GM23338 (cell line): ENCODE data around the gene STOX2. TPM values are rescaled to one million over a fixed set of nuclear protein-coding genes. Genes with fewer than 3 reads are reported as not detected.

Experiments
- ATAC-seq: fragments of 200-7000 bp; cut with Tn5 transposase; 3 replicates; pipeline ENCODE4 v1.9.1; 2020
- DNase-seq: peaks from one replicate; pipeline ENCODE4 v3.0.0-alpha.2; 2015; ENCODE audit warnings: low spot score
- H2AFZ ChIP-seq: fragments of 200-600 bp; sonication (generic); 2 replicates; pipeline ENCODE4 v1.8.0; 2016; ENCODE audit warnings: antibody characterized with exemption, mild to moderate bottlenecking, moderate library complexity
- H3F3A ChIP-seq: fragments of 200-600 bp; sonication (generic); replicated peaks from 2 replicates; pipeline ENCODE4 v1.8.0; 2017; ENCODE audit warnings: antibody characterized with exemption, mixed run types, low read depth
- H3K27ac ChIP-seq: fragments of 200-600 bp; sonication (generic); 2 replicates; pipeline ENCODE4 v1.6.1; 2016; ENCODE audit warnings: low read depth
- H3K27me3 ChIP-seq: fragments of 200-600 bp; sonication (generic); 2 replicates; pipeline ENCODE4 v1.8.0; 2016; ENCODE audit warnings: mild to moderate bottlenecking, mixed run types, moderate library complexity; ENCODE audit not compliant: insufficient read depth
- H3K36me3 ChIP-seq: fragments of 200-600 bp; sonication (generic); 2 replicates; pipeline ENCODE4 v1.8.0; 2016; ENCODE audit warnings: mild to moderate bottlenecking; ENCODE audit not compliant: insufficient read depth
- H3K4me1 ChIP-seq: fragments of 200-600 bp; sonication (generic); 2 replicates; pipeline ENCODE4 v1.8.0; 2016; ENCODE audit warnings: mild to moderate bottlenecking, moderate library complexity; ENCODE audit not compliant: insufficient read depth
- H3K4me2 ChIP-seq: fragments of 200-600 bp; sonication (generic); 2 replicates; pipeline ENCODE4 v1.7.1; 2017; ENCODE audit warnings: mixed run types
- H3K4me3 ChIP-seq: fragments of 200-600 bp; sonication (generic); 2 replicates; pipeline ENCODE4 v1.6.1; 2016; ENCODE audit warnings: mixed run types
- H3K79me2 ChIP-seq: fragments of 200-600 bp; sonication (generic); replicated peaks from 2 replicates; pipeline ENCODE4 v1.8.0; 2017; ENCODE audit warnings: mild to moderate bottlenecking; ENCODE audit not compliant: insufficient read depth
- H3K9me2 ChIP-seq: fragments of 200-600 bp; sonication (generic); 2 replicates; pipeline ENCODE4 v1.8.0; 2017; ENCODE audit not compliant: insufficient read depth
- H4K20me1 ChIP-seq: fragments of 200-600 bp; sonication (generic); replicated peaks from 2 replicates; pipeline ENCODE4 v1.8.0; 2017; ENCODE audit warnings: mild to moderate bottlenecking; ENCODE audit not compliant: insufficient read depth
- H3K27ac Mint-ChIP-seq: 2 replicates; pipeline ENCODE4 v1.8.0; 2020; ENCODE audit warnings: inconsistent platforms, mild to moderate bottlenecking, moderate library complexity, mixed read lengths
- H3K27me3 Mint-ChIP-seq: 3 replicates; pipeline ENCODE4 v1.8.0; 2022; ENCODE audit warnings: low read depth, mild to moderate bottlenecking, moderate library complexity, mixed read lengths, inconsistent platforms; ENCODE audit not compliant: insufficient read depth, poor library complexity
- H3K36me3 Mint-ChIP-seq: 3 replicates; pipeline ENCODE4 v1.8.0; 2021; ENCODE audit warnings: low read depth, mild to moderate bottlenecking, inconsistent platforms, moderate library complexity, mixed read lengths
- H3K4me1 Mint-ChIP-seq: 3 replicates; pipeline ENCODE4 v1.8.0; 2020; ENCODE audit warnings: mild to moderate bottlenecking, inconsistent platforms, mixed read lengths
- H3K4me3 Mint-ChIP-seq: 3 replicates; pipeline ENCODE4 v1.8.0; 2021; ENCODE audit warnings: moderate library complexity, mild to moderate bottlenecking, inconsistent platforms, mixed read lengths
- H3K9me3 Mint-ChIP-seq: 3 replicates; pipeline ENCODE4 v1.8.0; 2020; ENCODE audit warnings: moderate library complexity, mild to moderate bottlenecking, inconsistent platforms, mixed read lengths
- ETS1 ChIP-seq: IDR thresholded peaks from 2 replicates; pipeline ENCODE4 v1.6.1; 2016; ENCODE audit warnings: antibody characterized with exemption
- EZH2 ChIP-seq: fragments of 200-600 bp; sonication (generic); IDR thresholded peaks from one replicate; pipeline ENCODE4 v1.8.0; 2017; ENCODE audit warnings: antibody characterized with exemption, mild to moderate bottlenecking, low read depth; ENCODE audit not compliant: unreplicated experiment
- EZH2phosphoT487 ChIP-seq: fragments of 200-600 bp; sonication (generic); IDR thresholded peaks from one replicate; pipeline ENCODE4 v1.8.1; 2018; ENCODE audit warnings: antibody characterized with exemption; ENCODE audit not compliant: unreplicated experiment
- JUNB ChIP-seq: IDR thresholded peaks from one replicate; pipeline ENCODE4 v1.6.1; 2016; ENCODE audit warnings: antibody characterized with exemption; ENCODE audit not compliant: unreplicated experiment
- NANOG ChIP-seq: IDR thresholded peaks from 2 replicates; pipeline ENCODE4 v1.6.1; 2016; ENCODE audit warnings: antibody characterized with exemption, borderline replicate concordance
- REST ChIP-seq: IDR thresholded peaks from one replicate; pipeline ENCODE4 v1.6.1; 2018; ENCODE audit warnings: antibody characterized with exemption; ENCODE audit not compliant: unreplicated experiment
- STAT1 ChIP-seq: IDR thresholded peaks from one replicate; pipeline ENCODE4 v1.6.1; 2016; ENCODE audit warnings: antibody characterized with exemption; ENCODE audit not compliant: unreplicated experiment
- ZNF114 ChIP-seq: fragments of 250-450 bp; sonication (Bioruptor Pico); IDR thresholded peaks from 2 replicates; pipeline ENCODE4 v1.5.0; 2020; ENCODE audit warnings: mild to moderate bottlenecking, moderate library complexity
- ZNF331 ChIP-seq: fragments of 250-450 bp; sonication (Bioruptor Pico); IDR thresholded peaks from 2 replicates; pipeline ENCODE4 v1.5.0; 2020; ENCODE audit warnings: low read depth, mild to moderate bottlenecking, moderate library complexity
- polyA plus RNA-seq: library from polyadenylated mRNA; unstranded; fragments of >200 nt; fragmentation: Nextera tagmentation; extraction: Ambion mirVana; gene quantifications from 2 replicates; pipeline ENCODE4 v1.2.1, GENCODE V29; 2016
- total RNA-seq: library from RNA; depleted of rRNA; stranded (reverse); fragments of >200 nt; shearing (Covaris generic); gene quantifications from 2 replicates; pipeline ENCODE4 v1.2.3, GENCODE V29; 2014
- TF ChIP-seq, protein P1 (sequence below), 2 experiments: fragments of 200-600 bp in 1 of 2; sonication (generic) in 1 of 2; conservative IDR thresholded peaks; 2 replicates each; pipeline versions ENCODE4 v1.5.1 to v1.6.1; 2016 to 2017; ENCODE audit warnings: antibody characterized with exemption in 2 of 2, low read depth in 2 of 2, mild to moderate bottlenecking in 2 of 2, moderate library complexity in 1 of 2

The STOX2 gene
- total and polyA plus RNA-seq, 2 experiments from 2014 or later, result 19.8 to 20.6 TPM

GRCh38 chr4:183989461-183989860 lies 84.4 kb downstream of the STOX2 start:
- Histone ChIP-seq H3K9me2 (no peaks in the 10 kb centered on the region), H3K27me3 (no peaks in the 10 kb centered on the region), H3K4me1 (peaks cover 22% of the 10 kb centered on the region; the same call in 1 of the 2 replicates), H3K36me3 (no peaks in the 10 kb centered on the region), H3K4me3 (no peak overlapping the region), H3K27ac (no peak overlapping the region), H3F3A (no peaks in the 10 kb centered on the region), H3K79me2 (peaks cover 36% of the 10 kb centered on the region), H4K20me1 (no peaks in the 10 kb centered on the region; the same call in 1 of the 2 replicates), H3K4me2 (no peak overlapping the region), H2AFZ (no peak overlapping the region)
- Mint-ChIP-seq H3K4me1 (peaks cover 12% of the 10 kb centered on the region), H3K4me3 (no peak overlapping the region), H3K9me3 (no peaks in the 10 kb centered on the region), H3K27me3 (peaks cover 2% of the 10 kb centered on the region), H3K27ac (no peak overlapping the region), H3K36me3 (no peaks in the 10 kb centered on the region)
- ATAC-seq, result no peak
- DNase-seq, result no peak
- TF ChIP-seq REST, result no peak
- no peak for TF ChIP-seq ETS1
- TF ChIP-seq EZH2, result no peak
- TF ChIP-seq, protein P1, sequence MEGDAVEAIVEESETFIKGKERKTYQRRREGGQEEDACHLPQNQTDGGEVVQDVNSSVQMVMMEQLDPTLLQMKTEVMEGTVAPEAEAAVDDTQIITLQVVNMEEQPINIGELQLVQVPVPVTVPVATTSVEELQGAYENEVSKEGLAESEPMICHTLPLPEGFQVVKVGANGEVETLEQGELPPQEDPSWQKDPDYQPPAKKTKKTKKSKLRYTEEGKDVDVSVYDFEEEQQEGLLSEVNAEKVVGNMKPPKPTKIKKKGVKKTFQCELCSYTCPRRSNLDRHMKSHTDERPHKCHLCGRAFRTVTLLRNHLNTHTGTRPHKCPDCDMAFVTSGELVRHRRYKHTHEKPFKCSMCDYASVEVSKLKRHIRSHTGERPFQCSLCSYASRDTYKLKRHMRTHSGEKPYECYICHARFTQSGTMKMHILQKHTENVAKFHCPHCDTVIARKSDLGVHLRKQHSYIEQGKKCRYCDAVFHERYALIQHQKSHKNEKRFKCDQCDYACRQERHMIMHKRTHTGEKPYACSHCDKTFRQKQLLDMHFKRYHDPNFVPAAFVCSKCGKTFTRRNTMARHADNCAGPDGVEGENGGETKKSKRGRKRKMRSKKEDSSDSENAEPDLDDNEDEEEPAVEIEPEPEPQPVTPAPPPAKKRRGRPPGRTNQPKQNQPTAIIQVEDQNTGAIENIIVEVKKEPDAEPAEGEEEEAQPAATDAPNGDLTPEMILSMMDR (conservative IDR thresholded peaks at IDR 0.05; ENCODE audit: low read depth in 2 of 2), result no peak
- no peak for TF ChIP-seq ZNF331 (CRISPR knock-in tag)
- no peak for TF ChIP-seq EZH2phosphoT487
- TF ChIP-seq JUNB, result no peak
- no peak for TF ChIP-seq ZNF114 (CRISPR knock-in tag)

DNA sequence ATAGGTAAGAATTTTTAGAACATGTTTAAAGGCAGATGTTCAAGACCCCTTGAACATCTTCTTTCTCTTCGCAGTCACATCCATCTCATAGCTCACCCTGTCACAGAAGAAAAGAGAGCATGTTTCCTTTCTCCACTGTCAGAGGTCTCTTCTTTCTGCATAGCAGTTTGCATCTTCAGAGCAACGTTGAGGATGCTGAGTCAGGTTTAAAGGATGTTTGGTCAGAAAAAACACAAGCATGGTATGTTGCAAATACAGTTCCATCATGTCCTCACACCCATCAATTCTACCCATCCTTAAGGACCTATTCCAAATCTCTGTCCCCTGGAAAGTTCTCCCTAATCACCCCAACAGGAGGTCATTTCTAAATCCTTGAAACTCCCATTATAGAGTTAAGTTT lies 84.8 kb downstream of the STOX2 start:
- peaks cover 27% of the 10 kb centered on the region; the same call in 1 of the 2 replicates for H3K4me1 ChIP-seq
- peaks cover 33% of the 10 kb centered on the region for H3K79me2 ChIP-seq
- no peaks in the 10 kb centered on the region for H3K36me3 ChIP-seq
- no peak overlapping the region for H3K4me2 ChIP-seq
- Mint-ChIP-seq H3K27me3 (peaks cover 2% of the 10 kb centered on the region), H3K36me3 (no peaks in the 10 kb centered on the region), H3K9me3 (no peaks in the 10 kb centered on the region), H3K4me1 (peaks cover 14% of the 10 kb centered on the region), H3K27ac (no peak overlapping the region), H3K4me3 (no peak overlapping the region)
- no peak for DNase-seq
- H4K20me1 ChIP-seq, result no peaks in the 10 kb centered on the region; the same call in 1 of the 2 replicates
- H3K27ac ChIP-seq, result no peak overlapping the region
- H3K9me2 ChIP-seq, result no peaks in the 10 kb centered on the region
- no peak overlapping the region for H2AFZ ChIP-seq
- no peaks in the 10 kb centered on the region for H3F3A ChIP-seq
- H3K4me3 ChIP-seq, result no peak overlapping the region
- ATAC-seq, result no peak
- H3K27me3 ChIP-seq, result no peaks in the 10 kb centered on the region
- TF ChIP-seq, protein P1 (conservative IDR thresholded peaks at IDR 0.05; ENCODE audit: low read depth in 2 of 2), result no peak
- TF ChIP-seq NANOG (no peak), STAT1 (no peak), JUNB (no peak), EZH2phosphoT487 (no peak)
